HG03064 (cell line): Measurements from ENCODE around the gene MED15.

Source experiments
- ATAC-seq: cut with Tn5 transposase; IDR thresholded peaks from one replicate; pipeline ENCODE4 v1.9.1; 2021; ENCODE audit warnings: low read depth; ENCODE audit not compliant: unreplicated experiment

The MED15 gene

DNA sequence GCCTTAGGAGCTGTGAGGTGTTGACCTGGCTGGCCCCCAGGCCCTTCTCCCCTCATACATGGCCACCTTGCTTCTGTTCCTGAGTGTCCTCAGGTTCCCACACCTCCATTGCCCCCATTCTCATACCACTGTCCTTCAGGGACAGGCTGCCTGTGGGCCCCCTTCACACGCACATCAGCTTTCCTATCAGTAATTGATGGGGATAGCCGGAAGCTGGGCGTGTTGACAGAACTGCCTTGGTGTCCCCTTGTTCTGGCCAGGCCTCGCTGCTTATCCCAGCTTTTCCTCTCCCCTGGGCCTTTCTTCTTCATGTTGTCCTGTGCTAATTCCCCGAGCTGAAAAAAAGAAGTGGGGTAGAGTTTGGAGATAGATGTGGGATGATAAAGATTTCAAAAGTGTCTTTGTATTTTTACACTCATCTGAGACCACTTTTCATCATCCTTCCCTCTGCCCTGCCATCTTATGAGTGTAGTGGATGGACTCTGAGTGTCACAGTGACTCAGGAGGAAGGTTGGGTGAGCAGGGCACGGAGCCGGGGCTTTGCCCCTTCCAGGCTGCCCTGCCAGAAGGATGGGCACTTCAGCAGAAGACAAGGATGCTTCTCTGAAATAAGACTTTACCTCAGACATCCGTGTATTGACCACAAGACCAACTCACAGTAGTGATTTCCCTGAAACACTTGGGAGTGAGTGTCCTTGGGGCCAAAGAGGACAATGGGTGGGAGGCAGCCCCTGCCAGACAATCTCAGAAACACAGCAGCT, 42.8 kb downstream of the MED15 start:
- no peak for ATAC-seq

DNA sequence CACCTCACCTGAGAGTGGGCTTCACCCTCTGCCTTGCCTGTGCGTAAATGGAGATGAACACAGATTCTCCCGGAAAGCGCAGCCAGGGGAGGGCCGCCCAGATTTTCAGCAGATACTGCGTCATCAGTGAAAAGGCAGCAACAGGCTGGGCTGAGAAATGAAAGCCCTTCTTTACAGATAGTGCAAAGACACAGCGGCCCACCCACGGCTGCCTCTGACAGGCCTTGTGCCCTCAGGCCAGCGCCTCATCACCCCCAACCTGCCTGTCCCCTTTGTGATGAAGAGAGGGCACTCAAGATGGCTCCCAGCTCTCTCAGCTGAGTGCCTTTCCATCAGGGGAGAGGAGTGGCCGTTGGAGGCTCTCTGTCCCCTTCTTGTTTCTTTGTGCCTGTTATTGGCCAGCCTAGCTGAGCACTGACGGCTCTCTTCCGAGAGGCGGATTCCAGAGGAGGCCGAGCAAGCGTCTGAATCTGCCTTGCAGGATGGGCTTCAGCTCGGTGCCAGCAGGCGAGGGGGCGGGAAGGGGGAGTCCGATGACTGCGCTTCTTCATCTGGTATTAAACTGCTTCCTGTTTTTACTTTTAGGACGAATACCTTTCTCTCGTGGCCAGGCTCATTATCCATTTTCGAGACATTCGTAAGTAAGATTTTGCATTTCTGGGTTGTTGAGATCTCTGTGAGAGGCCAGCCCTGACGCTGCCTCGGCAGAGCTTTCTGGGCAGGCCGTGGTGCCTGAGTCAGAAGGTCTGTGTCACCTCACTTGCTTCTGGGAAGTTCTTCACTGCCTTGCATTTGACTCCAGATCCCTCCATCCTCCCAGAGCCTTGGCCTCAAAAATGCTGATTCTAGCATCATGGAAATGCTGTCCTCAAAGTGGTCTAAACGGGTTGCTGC, 43.7 kb downstream of the MED15 start:
- no peak for ATAC-seq

DNA sequence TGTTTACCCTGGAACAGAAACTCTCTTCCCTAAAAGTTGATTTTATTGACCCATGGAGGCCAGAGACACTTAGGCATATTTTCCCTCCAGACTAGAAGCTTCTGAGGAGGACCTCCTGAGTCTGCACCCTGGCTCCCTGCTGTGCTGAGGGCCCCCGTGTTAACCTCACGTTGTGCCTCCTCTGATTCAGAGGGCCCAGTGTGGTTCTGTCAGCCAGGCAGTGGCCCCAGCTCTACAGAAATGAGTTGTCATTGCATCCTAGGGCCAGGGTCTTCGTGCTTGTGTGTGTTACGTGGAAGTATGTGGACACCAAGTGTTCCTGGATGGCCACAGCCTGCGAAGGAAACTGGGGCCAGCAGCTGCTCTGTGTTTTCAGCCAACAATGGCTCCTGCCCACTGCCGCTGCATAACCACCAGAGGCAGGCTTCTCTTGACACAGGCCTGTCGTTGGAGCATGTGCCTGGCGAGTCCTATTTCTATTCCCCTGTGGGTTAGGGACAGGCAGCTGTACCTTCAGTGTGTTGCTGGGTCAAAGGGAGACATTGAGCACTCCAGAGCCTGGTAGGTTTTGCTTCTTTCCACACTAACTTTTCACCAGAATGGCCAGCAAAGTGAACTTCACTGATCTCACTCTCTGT, 44.5 kb downstream of the MED15 start:
- ATAC-seq: no peak

DNA sequence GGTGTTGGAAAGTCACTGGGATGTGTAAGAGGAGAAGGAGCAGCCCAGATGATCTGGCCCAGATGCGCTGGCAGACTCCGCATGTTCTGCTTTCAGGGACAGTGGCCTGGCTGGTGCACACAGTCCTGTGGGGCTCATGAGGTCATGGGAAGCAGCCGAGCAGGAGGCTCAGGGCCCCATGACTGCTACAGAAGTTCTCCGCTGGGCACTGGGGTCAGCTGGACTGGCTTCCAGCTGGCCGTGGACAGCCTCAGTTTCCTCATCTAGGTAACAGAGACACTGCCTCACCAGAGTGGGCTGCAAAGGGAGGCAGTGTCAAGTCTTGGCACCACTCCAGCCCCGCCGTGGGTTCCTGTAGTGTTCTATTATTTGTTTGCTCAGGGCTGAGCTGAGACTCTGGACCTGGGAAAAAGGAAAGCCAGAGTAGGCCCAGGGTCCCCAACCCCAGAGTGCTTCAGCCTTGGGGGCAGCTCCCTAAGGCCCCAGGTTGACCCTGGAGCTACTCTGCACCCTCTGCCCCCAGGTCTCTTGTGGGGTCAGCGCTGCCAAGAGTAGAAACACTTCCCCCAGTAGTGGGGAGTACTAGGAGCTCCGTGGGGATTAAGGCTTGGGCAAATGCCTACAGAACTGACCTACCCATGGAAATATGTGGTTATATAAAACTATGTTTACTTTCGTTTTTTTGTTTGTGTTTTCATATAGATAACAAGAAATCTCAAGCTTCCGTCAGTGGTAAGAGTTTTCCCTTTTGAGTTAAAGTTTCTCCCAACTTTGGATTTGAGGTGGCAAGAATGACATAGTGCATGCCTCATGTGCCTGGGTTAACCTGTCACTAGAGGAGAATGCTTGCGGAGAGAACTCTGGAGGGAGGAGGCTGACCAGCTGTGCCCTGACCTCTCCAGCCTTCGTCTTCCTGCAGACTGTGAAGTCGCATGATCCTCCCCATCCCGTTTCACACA, 45.3 kb downstream of the MED15 start:
- ATAC-seq: no peak

- no peak for ATAC-seq
These were observed 46.7 kb downstream of the MED15 start for GRCh38 chr22:20553947-20554741.

DNA sequence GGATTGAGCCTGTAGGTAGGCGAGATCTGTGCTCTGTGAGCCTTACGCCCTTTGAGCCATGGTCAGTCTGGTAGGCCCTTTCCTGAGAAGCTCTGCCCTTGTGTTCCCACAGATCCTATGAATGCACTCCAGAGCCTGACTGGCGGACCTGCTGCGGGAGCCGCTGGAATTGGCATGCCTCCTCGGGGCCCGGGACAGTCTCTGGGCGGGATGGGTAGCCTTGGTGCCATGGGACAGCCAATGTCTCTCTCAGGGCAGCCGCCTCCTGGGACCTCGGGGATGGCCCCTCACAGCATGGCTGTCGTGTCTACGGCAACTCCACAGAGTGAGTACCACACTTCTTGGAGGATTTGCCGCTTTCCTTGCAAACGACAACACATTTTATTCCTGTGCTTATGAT, 47.4 kb downstream of the MED15 start:
- no peak for ATAC-seq

- ATAC-seq: no peak
These were observed 51.1 kb downstream of the MED15 start for GRCh38 chr22:20558534-20558933.

- no peak for ATAC-seq
These were observed 51.9 kb downstream of the MED15 start for GRCh38 chr22:20559174-20559760.

DNA sequence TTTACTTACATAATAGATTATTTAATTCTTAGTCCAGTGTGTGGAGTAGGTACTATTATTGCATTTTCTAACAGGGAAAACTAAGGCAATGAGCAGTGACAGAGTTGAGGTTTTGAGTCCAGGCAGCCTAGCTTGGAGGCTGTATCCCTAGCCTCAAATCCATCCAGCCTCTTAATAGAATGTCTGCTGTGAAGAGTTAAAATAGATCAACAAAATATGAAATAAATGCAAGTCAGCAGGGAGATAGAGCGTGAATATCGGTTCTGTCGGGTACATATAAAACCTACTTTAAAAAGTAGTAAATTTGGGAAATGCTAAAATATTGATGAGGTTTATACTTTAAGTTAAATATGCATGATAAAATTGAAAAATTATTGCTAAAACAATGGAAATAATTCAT, 53.3 kb downstream of the MED15 start:
- no peak for ATAC-seq

- no peak for ATAC-seq
These were observed 54.5 kb downstream of the MED15 start for GRCh38 chr22:20561882-20562281.

GRCh38 chr22:20562607-20563465, 55.4 kb downstream of the MED15 start:
- ATAC-seq: no peak

DNA sequence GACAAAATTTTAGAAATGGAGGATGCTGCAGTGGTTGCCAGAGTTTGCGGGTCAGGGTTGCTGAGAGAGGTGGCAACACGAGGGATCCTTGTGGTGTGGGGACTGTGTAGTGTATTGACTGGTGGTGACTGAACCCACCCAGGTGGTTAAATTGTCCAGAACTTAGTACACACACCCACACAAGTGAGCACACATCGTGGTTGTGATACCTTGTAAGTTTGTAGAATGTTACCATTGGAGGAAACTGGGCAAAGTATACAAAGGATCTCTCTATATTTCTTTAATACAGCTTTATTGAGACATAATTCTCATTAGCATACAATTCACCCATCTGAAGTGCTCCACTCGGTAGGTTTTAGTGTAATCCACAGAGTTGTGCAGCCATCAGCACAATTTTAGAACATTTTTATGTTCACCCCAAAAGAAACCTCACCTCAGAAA, 56.1 kb downstream of the MED15 start:
- ATAC-seq: no peak

DNA sequence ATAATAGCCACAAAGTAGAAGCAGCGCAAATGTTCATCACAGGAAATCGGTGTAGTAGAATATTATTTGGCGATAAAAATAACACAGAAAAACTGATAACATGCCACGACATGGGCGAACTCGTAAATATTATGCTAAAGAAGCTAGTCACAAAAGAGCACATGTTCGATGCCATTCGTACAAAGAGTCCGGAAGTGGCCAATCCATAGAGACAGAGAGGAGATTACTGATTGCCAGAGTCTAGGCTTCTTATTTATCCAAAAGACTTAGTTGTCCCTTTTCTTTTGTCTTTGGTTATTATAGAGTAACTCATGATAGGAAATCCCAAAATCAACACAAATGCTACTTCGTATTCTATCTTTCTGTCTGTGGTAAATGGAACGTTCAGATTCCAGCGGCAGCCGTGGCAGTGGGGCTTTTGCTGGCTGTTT, 56.5 kb downstream of the MED15 start:
- no peak for ATAC-seq

DNA sequence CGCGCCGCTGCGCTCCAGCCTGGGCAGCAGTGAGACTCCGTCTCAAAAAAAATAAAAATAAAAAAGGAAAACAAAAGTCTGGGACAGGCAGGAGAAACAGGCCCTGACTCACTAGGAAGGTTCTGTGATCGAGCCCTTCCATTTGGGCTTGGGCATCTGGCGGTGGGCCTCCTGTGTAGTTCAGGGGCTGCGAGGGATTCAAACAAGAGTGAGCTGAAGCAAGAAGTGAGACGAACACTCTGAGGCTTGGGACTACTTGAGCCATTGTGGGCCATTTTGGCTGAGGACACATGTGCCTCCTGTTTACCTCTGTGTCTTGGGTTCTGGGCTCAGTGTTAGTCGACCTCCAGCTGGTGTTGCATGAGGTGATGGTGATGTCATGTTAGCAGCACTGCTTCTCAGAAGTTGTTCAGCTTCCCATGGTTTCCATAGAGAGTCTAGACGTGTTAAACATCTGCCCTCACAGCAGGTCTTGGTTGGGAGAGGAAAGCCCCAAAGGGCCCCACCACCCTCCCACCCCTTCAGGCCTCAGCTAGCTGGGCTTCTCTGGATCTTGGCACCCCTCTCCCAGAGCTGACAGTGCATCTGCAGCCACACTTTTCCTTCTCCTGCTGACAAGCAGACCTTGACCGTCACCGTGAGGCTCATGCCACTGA, 57.8 kb downstream of the MED15 start:
- ATAC-seq: no peak

- no peak for ATAC-seq
These were observed 58.4 kb downstream of the MED15 start for GRCh38 chr22:20565761-20566160.

DNA sequence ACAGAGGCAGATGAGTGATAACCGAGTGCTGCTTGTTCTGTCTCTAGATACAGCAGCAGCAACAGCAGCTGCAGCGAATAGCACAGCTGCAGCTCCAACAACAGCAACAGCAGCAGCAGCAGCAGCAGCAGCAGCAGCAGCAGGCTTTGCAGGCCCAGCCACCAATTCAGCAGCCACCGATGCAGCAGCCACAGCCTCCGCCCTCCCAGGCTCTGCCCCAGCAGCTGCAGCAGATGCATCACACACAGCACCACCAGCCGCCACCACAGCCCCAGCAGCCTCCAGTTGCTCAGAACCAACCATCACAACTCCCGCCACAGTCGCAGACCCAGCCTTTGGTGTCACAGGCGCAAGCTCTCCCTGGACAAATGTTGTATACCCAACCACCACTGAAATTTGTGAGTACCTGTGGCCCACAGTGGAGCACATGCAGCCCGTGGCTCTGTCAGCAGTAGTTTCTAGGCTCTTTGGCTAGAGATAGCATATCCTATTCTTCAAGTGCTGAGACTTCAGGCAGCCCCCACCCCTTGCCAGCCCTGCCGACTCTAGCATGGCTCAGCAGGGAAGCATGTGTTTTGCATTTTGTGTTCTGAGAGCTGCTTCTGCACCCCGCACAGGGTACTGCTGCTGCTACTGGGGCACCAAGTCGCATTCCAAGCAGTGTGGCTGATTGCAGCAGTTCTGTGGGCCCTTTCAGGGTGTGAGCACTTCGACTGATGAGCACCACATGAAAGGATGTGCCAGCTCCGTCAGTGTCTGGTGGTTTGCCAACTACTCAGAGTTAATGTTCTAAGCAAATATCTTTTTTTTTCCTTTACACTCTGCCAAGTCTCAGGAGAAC, 59.2 kb downstream of the MED15 start:
- no peak for ATAC-seq
